Esophagus squamous epithelium (tissue), 5 donors: ENCODE data around the gene TFCP2L1. TPM values are rescaled to one million over a fixed set of nuclear protein-coding genes. Genes with fewer than 3 reads are reported as not detected.

ENCODE experiments used
- DNase-seq: peaks from one replicate; lab custom pipeline; 2025; lab: John Stamatoyannopoulos, UW
- H3K27ac ChIP-seq, 4 donors: fragments of 200-600 bp; sonication (generic); one replicate each; pipeline ENCODE4 v1.5.1; 2016 to 2019; ENCODE audit warnings: mild to moderate bottlenecking in 1 of 4
- H3K27me3 ChIP-seq, 4 donors: fragments of 200-600 bp; sonication (generic); 1 replicate in 3 of 4; 2 replicates in 1 of 4; pipeline versions ENCODE4 v1.5.1 to v1.6.0; 2017 to 2021; ENCODE audit warnings: antibody characterized with exemption in 1 of 4
- H3K36me3 ChIP-seq, 3 donors: fragments of 200-600 bp; sonication (generic); one replicate each; pipeline ENCODE4 v1.5.1; 2016 to 2019
- H3K4me1 ChIP-seq, 3 donors: fragments of 200-600 bp; sonication (generic); one replicate each; pipeline ENCODE4 v1.5.1; 2017 to 2019
- H3K4me3 ChIP-seq, 4 donors: fragments of 200-600 bp; sonication (generic); 1 replicate in 3 of 4; 2 replicates in 1 of 4; pipeline ENCODE4 v1.5.1; 2016 to 2019; ENCODE audit warnings: mild to moderate bottlenecking in 2 of 4, moderate library complexity in 1 of 4
- H3K9me3 ChIP-seq, 3 donors: fragments of 200-600 bp; sonication (generic); one replicate each; pipeline ENCODE4 v1.5.1; 2016 to 2019
- POLR2A ChIP-seq, 4 donors: fragments of 450-650 bp; IDR thresholded peaks; one replicate each; pipeline ENCODE4 v1.6.1; 2017; ENCODE audit warnings: antibody characterized with exemption in 4 of 4, mild to moderate bottlenecking in 4 of 4, moderate library complexity in 3 of 4
- WGBS, 2 donors: methylation state at CpG; one replicate each; pipeline ENCODE4 v1.1.5; 2018; 5-methylcytosine and 5-hydroxymethylcytosine counted together
- intact Hi-C: fragments of 100-400 bp; cut with DNase I; formaldehyde crosslinking; loops from one replicate; pipeline ENCODE4 v1.15.0; 2022
- total RNA-seq, 4 donors: library from RNA; depleted of rRNA; stranded (reverse); fragments of >200 nt; gene quantifications; one replicate each; pipeline ENCODE4 v1.1.0, GENCODE V29; 2016
- TF ChIP-seq, protein P1 (sequence below), 6 experiments: fragments of 450-650 bp in 4 of 6; fragments of 200-600 bp in 2 of 6; sonication (generic) in 2 of 6; IDR thresholded peaks; one replicate each; pipeline ENCODE4 v1.5.1; 2016 to 2019; ENCODE audit warnings: antibody characterized with exemption in 6 of 6, mild to moderate bottlenecking in 4 of 6, moderate library complexity in 4 of 6
- donor health status: DM: yes; HTN: yes; CAD: no.

TFCP2L1 gene
- total RNA-seq, 4 donors from 2014 or later = 17.9 to 39.7 (median 24.0) TPM

DNA sequence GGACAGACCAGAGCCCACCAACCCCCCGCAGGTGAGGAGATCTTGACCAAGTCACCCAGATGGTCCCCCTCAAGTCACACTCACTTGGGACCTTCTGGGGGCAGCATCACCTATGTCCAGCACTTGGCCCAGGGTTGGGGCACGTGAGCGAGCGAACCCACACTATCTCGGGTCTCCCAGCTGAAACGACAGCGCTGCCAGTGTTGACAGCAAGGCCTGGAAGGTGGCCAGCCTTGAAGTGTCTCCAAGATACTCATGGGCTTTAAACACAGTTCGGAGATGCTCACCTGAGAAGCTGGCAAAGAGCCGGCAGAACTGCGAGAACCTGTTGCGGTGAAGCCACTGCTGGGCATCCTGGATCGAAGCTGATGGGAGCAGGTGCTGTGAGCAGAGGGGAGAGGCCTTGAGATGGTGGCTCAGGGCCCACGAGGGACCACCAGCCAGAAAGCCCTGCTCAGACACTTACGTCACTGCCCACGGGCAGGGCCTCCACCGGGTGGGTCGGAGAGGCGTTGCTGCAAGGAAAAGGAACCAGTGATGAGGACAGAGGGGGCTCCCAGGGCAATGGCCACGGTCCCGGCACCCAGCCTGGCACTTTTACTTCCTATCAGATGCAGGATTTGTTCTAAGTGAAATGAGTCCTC lies 47.5 kb downstream of the TFCP2L1 start:
- DNase-seq = no peak
- Histone ChIP-seq H3K36me3 (peaks cover 0 to 100% (median 10%) of the 10 kb centered on the region in 3 donors), H3K27ac (no peak overlapping the region), H3K4me1 (peaks cover 0 to 3% (median 0%) of the 10 kb centered on the region in 3 donors), H3K27me3 (peaks cover 0 to 4% (median 0%) of the 10 kb centered on the region in 4 donors), H3K9me3 (no peaks in the 10 kb centered on the region), H3K4me3 (no peak overlapping the region)
- intact Hi-C loops = no loop called here
- 74 to 92% methylated on average over 8 to 12 of the region's 20 CpGs for WGBS, 2 donors
- no peak for TF ChIP-seq POLR2A (IDR thresholded peaks at IDR 0.05)
- TF ChIP-seq, protein P1, sequence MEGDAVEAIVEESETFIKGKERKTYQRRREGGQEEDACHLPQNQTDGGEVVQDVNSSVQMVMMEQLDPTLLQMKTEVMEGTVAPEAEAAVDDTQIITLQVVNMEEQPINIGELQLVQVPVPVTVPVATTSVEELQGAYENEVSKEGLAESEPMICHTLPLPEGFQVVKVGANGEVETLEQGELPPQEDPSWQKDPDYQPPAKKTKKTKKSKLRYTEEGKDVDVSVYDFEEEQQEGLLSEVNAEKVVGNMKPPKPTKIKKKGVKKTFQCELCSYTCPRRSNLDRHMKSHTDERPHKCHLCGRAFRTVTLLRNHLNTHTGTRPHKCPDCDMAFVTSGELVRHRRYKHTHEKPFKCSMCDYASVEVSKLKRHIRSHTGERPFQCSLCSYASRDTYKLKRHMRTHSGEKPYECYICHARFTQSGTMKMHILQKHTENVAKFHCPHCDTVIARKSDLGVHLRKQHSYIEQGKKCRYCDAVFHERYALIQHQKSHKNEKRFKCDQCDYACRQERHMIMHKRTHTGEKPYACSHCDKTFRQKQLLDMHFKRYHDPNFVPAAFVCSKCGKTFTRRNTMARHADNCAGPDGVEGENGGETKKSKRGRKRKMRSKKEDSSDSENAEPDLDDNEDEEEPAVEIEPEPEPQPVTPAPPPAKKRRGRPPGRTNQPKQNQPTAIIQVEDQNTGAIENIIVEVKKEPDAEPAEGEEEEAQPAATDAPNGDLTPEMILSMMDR (IDR thresholded peaks at IDR 0.05) = no peak

DNA sequence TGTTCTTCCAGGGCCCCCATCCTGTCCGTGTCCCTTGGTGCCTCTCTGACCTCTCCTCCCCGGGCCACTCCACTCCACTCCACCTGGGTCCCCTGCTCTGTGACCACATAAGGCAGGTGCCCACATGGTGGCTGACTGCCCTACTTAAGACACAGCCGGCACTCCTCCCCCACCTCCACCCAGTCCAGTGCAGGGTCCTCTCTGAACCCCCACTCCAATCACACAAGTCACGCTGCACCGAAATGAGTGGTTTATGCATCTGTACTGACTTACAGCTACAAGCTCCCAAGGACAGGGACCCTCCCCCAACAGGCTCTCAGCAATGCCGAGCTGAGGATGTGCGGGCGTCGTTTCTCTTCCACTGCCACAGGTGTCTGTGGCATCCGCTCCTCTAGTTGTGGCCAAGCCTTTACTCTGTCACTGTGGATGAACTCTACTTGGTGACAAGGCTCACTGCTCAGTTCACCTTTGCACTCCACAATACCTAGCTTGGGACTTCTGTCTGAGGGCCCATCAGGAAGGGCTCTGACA lies 48.3 kb downstream of the TFCP2L1 start:
- WGBS, 2 donors = 92 to 93% methylated on average over 8 to 10 of the region's 10 CpGs
- Histone ChIP-seq H3K27me3 (peaks cover 0 to 4% (median 0%) of the 10 kb centered on the region in 4 donors), H3K4me1 (peaks cover 0 to 3% (median 0%) of the 10 kb centered on the region in 3 donors), H3K9me3 (no peaks in the 10 kb centered on the region), H3K36me3 (peaks cover 1 to 100% (median 10%) of the 10 kb centered on the region in 3 donors), H3K27ac (no peak overlapping the region), H3K4me3 (no peak overlapping the region)
- TF ChIP-seq, protein P1 (IDR thresholded peaks at IDR 0.05) = no peak
- no peak for TF ChIP-seq POLR2A (IDR thresholded peaks at IDR 0.05)
- DNase-seq = no peak
- intact Hi-C loops = no loop called here

DNA sequence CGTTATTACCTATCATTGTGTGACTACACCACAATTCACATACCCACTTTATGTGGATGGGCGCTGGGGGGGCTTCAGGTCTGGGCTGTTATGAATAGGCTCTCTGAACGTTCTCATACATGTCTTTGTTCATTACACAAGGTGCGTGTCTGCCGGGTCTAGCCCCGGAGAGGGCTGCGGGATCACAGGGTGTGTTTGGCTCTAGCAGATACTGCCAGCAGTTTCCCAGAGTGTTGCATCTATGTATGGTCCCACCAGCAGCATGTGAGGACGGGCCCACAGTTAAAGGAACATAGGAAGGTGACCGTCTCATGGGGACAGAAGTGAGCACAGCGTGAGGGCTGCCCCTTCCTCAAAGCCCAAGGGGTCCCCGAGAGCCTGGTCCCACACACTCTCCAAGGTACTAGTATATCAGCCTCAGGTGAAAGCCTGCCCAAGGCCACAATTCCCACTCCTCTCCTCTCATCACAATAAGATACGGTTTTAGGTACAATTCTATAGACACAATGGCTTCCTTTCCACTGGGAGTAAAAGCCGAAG lies 48.8 kb downstream of the TFCP2L1 start:
- H3K4me1 ChIP-seq = peaks cover 0 to 3% (median 0%) of the 10 kb centered on the region in 3 donors
- no peak for TF ChIP-seq POLR2A (IDR thresholded peaks at IDR 0.05)
- TF ChIP-seq, protein P1 (IDR thresholded peaks at IDR 0.05) = no peak
- no peaks in the 10 kb centered on the region for H3K9me3 ChIP-seq
- H3K27ac ChIP-seq = no peak overlapping the region
- intact Hi-C loops = no loop called here
- peaks cover 6 to 100% (median 10%) of the 10 kb centered on the region in 3 donors for H3K36me3 ChIP-seq
- 82 to 89% methylated on average over 7 to 13 of the region's 13 CpGs for WGBS, 2 donors
- H3K27me3 ChIP-seq = peaks cover 0 to 4% (median 0%) of the 10 kb centered on the region in 4 donors
- no peak for DNase-seq
- no peak overlapping the region for H3K4me3 ChIP-seq

DNA sequence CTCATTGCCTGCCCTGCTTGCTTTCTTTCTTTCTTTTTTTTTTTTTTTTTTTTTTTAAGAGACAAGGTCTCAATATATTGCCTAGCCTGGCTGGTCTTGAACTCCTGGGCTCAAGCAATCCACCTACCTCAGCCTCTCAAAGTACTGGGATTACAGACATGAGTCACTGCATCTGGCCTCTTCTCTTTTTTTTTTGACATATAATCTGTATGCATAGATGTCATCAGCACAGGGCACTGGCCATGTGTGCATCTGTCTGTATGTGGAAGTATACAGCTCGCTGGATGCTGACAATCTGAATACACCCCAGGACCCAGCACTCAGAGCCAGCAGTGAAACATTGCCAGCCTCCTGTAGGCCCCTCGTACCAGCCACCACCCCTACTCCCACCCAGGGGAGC lies 49.5 kb downstream of the TFCP2L1 start:
- Histone ChIP-seq H3K27ac (no peak overlapping the region), H3K4me1 (peaks cover 0 to 3% (median 0%) of the 10 kb centered on the region in 3 donors), H3K36me3 (peaks cover 7 to 100% (median 10%) of the 10 kb centered on the region in 3 donors), H3K9me3 (no peaks in the 10 kb centered on the region), H3K27me3 (peaks cover 0 to 4% (median 0%) of the 10 kb centered on the region in 4 donors), H3K4me3 (no peak overlapping the region)
- TF ChIP-seq POLR2A (IDR thresholded peaks at IDR 0.05) = no peak
- TF ChIP-seq, protein P1 (IDR thresholded peaks at IDR 0.05) = no peak
- WGBS, 2 donors = 82 to 90% methylated on average over 2 of the region's 2 CpGs
- intact Hi-C loops = no loop called here
- DNase-seq = no peak

DNA sequence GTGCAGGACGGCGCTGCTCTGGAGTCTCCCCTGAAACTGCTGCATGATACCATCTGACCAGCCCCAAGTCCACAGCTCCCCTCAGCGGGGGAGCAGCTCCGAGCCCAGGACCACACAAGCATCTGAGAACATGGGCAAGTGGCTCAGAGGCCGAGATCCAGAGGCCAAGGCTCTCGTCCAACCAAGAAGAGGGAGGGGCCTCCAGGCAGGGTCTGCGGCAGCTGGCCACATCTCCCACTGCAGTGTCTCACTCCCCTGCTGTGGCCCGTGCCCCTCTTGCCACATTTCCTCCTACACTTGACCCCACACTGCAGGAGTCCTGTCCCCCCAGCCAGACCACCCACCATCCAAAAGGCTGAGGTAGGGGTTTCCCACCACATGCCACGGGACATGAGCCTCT lies 50.2 kb downstream of the TFCP2L1 start:
- Histone ChIP-seq H3K27me3 (peaks cover 0 to 4% (median 0%) of the 10 kb centered on the region in 4 donors), H3K9me3 (no peaks in the 10 kb centered on the region), H3K4me3 (no peak overlapping the region), H3K27ac (no peak overlapping the region), H3K36me3 (peaks cover 7 to 100% (median 10%) of the 10 kb centered on the region in 3 donors), H3K4me1 (peaks cover 0 to 3% (median 0%) of the 10 kb centered on the region in 3 donors)
- intact Hi-C loops = no loop called here
- 71% methylated on average over 7 of the region's 9 CpGs; no CpG with 5 or more reads in 1 of the 2 donors for WGBS, 2 donors
- TF ChIP-seq POLR2A (IDR thresholded peaks at IDR 0.05) = no peak
- DNase-seq = no peak
